Fibroblast of villous mesenchyme (primary cell): ENCODE measurements around the gene DNAJC18. TPM values are rescaled to one million over a fixed set of nuclear protein-coding genes. Genes with fewer than 3 reads are reported as not detected.
"Not testable (repeated sequence)": the region's sequence is repeated elsewhere in the genome, so short reads cannot be mapped to it uniquely, and the experiment has no call there.

Source experiments
- DNase-seq: peaks from one replicate; pipeline ENCODE4 v3.0.0-alpha.2; 2010; ENCODE audit warnings: low read depth
- H3K4me3 ChIP-seq: 2 replicates; pipeline ENCODE4 v1.5.1; 2011; ENCODE audit warnings: low read depth, mild to moderate bottlenecking, low read length
- CTCF ChIP-seq: IDR thresholded peaks from 2 replicates; pipeline ENCODE4 v1.5.1; 2012; ENCODE audit warnings: low read depth, mild to moderate bottlenecking, low read length; ENCODE audit not compliant: insufficient read depth
- total RNA-seq: library from RNA; depleted of rRNA; stranded (reverse); fragments of >200 nt; gene quantifications from 2 replicates; pipeline ENCODE4 v1.2.3, GENCODE V29; 2012

The DNAJC18 gene
- total RNA-seq, 1 donor = 16.4 TPM

GRCh38 chr5:139415221-139415861, 24.0 kb downstream of the DNAJC18 start:
- DNase-seq = no peak
- TF ChIP-seq CTCF = no peak
- no peak overlapping the region for H3K4me3 ChIP-seq

DNA sequence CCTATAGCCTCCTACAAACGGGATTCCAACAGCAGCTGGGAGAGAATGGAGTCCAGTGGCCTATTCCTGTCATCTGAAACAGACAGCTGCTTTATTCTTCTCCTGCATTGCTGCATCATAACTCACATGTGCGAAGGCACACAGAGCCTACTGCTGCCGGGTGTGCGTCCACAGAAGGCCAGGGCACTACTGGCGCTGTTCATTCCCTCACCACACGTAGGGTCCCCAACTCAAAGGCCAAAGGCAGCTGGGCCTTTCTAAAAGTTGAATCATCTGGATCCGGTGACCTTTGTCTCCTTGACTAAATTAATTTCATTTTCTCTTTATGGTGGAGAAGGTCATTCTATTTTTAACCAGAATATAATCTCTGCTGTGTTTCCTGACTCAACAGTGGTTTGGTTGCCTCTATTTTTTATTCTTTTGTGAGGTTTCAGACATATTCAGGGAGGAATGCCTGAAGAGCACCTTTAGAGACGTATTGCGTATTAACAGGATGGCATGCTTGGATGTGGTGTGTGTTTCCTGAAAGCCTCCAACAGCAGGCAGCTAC, 24.7 kb downstream of the DNAJC18 start:
- no peak for TF ChIP-seq CTCF
- DNase-seq = no peak
- H3K4me3 ChIP-seq = no peak overlapping the region

DNA sequence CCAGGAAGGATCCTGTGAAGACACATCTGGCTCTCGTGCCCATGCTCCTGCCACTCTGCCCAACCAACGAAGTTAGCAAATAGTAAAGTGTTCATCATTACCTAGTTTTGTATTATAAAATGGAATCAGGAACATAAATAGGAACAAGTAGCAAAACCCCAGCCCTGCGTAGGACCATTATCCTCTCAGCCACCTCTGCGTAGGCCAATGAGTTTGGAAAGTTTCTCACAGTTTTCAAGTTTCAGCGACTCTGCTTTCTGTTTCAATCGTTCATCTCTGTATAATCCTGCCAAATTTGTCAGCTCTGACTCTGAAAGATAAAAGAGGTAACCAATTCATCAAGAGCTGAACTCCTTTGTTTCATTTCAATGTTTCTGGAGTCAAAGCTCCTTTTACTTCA, 25.4 kb downstream of the DNAJC18 start:
- TF ChIP-seq CTCF = no peak
- no peak for DNase-seq
- H3K4me3 ChIP-seq = no peak overlapping the region

DNA sequence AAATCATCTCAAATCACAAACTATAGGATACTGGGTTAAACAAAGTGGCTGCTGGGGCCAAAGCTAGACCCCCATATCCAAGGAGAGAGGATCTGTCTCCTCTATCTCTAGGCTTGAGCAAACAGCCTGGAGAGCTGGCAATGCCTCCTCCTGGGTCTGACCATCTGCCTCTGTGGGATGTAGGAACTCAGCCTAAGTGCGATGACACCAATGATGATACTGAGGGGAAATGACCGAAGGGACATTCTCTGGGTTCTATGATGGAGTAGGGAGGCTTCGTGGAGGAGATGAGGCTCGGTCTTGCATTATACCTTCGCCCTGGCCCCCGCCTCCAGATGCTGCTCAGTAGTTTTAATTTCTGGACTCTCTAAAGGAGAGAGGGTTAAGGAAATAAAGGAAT, 26.2 kb downstream of the DNAJC18 start:
- H3K4me3 ChIP-seq = no peak overlapping the region
- TF ChIP-seq CTCF = no peak

DNA sequence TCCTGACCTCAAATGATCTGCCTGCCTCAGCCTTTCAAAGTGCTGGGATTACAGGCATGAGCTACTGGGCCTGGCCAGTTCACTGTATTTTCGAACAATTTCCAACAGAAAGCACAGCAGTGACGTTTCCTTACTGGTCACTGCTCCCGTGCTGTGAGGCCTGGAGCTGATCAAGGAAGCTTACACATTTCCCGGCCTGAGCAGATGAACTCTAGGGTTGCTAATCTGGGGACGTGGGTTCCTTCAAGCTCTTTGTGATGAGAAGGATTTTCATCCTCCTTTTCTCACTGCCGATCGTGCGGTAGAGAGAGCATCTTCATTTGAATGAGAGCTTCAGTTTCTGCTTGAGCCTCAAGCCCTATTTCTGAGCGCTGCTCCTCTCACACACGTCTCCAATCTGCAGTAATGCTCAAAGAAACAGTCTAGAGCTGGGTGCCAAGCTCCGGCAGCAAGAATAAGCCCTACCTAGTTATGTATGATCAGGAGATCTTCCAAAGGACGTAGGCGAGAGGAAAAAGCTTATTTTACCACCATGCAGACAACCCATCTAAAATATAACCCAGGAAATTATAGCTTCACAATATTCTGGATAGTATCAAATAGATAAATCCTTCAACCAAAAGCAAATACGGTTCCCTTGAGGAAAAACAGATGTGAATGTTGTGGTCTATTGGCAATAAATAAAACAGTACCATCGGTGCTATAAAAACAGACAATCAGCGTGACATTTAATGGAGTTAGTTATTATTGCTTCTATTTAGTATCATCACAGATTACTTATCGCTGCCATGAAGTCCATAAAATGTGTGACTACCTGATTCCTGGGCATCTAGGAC, 28.1 kb downstream of the DNAJC18 start:
- no peak overlapping the region for H3K4me3 ChIP-seq
- DNase-seq = peak; percentile 87
- no peak for TF ChIP-seq CTCF

More for the DNA sequence above, 26.2 kb downstream of the DNAJC18 start:
- no peak for DNase-seq

- no peak overlapping the region for H3K4me3 ChIP-seq
- no peak for DNase-seq
- no peak for TF ChIP-seq CTCF
These were observed 29.0 kb downstream of the DNAJC18 start for GRCh38 chr5:139410121-139410992.

GRCh38 chr5:139409116-139409515, 30.2 kb downstream of the DNAJC18 start:
- DNase-seq, H3K4me3 ChIP-seq: not testable (repeated sequence)
